Brain pericyte (primary cell): ENCODE measurements around the gene ADH1C.

Experiments used
- DNase-seq: peaks from one replicate; pipeline ENCODE4 v3.0.0-alpha.2; 2012; ENCODE audit warnings: low read depth, low spot score

ADH1C gene

GRCh38 chr4:99305638-99306400, 46.7 kb downstream of the ADH1C start:
- no peak for DNase-seq

- DNase-seq = peak; percentile 10
Measured at GRCh38 chr4:99301376-99302164, 51.0 kb downstream of the ADH1C start.

- peak; percentile 91 for DNase-seq
Measured at GRCh38 chr4:99300934-99301333, 51.6 kb downstream of the ADH1C start.

- no peak for DNase-seq
Measured at GRCh38 chr4:99293357-99293756, 59.2 kb downstream of the ADH1C start.

DNA sequence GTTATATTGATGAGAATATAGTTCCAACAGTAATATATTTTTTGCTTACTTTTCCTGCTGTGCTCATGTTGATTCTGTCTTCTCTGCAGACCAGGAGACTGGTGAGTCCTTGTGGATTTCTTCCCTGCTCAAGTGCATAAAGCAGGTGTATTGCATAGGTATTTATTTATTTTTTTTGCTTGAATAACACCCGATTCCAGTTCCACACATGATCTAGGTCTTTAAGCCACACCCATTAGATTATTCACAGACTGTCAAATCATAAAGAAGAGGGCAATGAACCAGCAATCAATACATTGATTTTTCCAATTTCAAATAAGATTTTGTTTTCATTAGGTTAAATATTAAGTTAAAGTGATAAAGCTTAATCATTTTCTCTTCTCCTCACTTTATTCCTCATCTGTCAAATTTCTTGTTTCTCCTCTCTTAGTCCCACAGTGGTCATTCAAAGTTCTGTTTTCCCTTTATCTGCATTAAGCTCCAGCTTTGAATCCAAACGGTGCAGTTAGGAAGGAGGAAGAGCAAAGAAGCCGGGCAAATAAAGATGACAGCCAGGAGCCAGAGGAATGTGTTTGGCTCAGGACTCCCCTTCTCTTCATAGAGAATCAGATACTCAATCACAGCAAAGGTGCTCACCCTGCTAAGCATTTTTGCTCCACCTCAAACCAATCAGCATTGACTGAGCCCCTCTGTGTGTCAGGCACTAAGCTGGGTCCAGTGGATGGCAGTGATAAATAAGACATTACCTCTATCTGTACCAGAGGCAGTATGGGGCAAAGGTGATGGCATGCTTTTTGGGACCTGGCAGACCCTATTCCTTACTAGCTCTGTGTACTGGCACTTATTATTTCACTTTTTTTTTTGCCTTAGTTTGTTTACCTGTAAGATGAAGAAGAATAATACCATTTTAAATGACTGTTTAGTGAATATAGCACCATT, 61.4 kb downstream of the ADH1C start, which contains the start of gene ADH1A:
ADH1A (minus strand) TSS at position 138 of the 939 bp plus-strand sequence; CDS start at position 67, 71 bp downstream.
- DNase-seq = no peak
